Ishikawa (cell line): Measurements from ENCODE around the gene MACROD2.

Source experiments
- CEBPB ChIP-seq: IDR thresholded peaks from 2 replicates; pipeline ENCODE4 v1.6.1; 2012
- CREB1 ChIP-seq: IDR thresholded peaks from 2 replicates; pipeline ENCODE4 v1.6.1; 2012; ENCODE audit warnings: low read depth
- EGR1 ChIP-seq: IDR thresholded peaks from 2 replicates; pipeline ENCODE4 v1.6.1; 2012
- EP300 ChIP-seq: IDR thresholded peaks from 2 replicates; pipeline ENCODE4 v1.6.1; 2012; ENCODE audit warnings: borderline replicate concordance
- FOXM1 ChIP-seq: IDR thresholded peaks from 2 replicates; pipeline ENCODE4 v1.6.1; 2012; ENCODE audit warnings: low read depth, borderline replicate concordance
- NFIC ChIP-seq: IDR thresholded peaks from 2 replicates; pipeline ENCODE4 v1.6.1; 2012
- RAD21 ChIP-seq: IDR thresholded peaks from 2 replicates; pipeline ENCODE4 v1.6.1; 2012; ENCODE audit warnings: low read depth
- TAF1 ChIP-seq: IDR thresholded peaks from 2 replicates; pipeline ENCODE4 v1.6.1; 2012; ENCODE audit warnings: low read depth, mild to moderate bottlenecking
- TCF12 ChIP-seq: IDR thresholded peaks from 2 replicates; pipeline ENCODE4 v1.6.1; 2012; ENCODE audit warnings: low read depth
- TEAD4 ChIP-seq: IDR thresholded peaks from 2 replicates; pipeline ENCODE4 v1.6.1; 2012
- YY1 ChIP-seq: IDR thresholded peaks from 2 replicates; pipeline ENCODE4 v1.6.1; 2012; ENCODE audit warnings: low read depth
- ZBTB7A ChIP-seq: IDR thresholded peaks from 2 replicates; pipeline ENCODE4 v1.6.1; 2012; ENCODE audit warnings: low read depth
- TF ChIP-seq, protein P1 (sequence below): IDR thresholded peaks from 2 replicates; pipeline ENCODE4 v1.6.1; 2012
- TF ChIP-seq, protein P2 (sequence below): IDR thresholded peaks from 2 replicates; pipeline ENCODE4 v1.6.1; 2012; ENCODE audit warnings: low read depth, mild to moderate bottlenecking
- TF ChIP-seq, protein P3 (sequence below): IDR thresholded peaks from 2 replicates; pipeline ENCODE4 v1.6.1; 2012

The MACROD2 gene

GRCh38 chr20:15578113-15578512 is 1582.8 kb downstream of the MACROD2 start:
- TF ChIP-seq TAF1 (no peak), ZBTB7A (no peak), CREB1 (no peak), RAD21 (no peak), NFIC (no peak), YY1 (no peak), EGR1 (no peak), TEAD4 (no peak), FOXM1 (no peak), CEBPB (no peak), TCF12 (no peak), EP300 (no peak)
- TF ChIP-seq, protein P1, sequence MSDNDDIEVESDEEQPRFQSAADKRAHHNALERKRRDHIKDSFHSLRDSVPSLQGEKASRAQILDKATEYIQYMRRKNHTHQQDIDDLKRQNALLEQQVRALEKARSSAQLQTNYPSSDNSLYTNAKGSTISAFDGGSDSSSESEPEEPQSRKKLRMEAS = no peak
- TF ChIP-seq, protein P2, sequence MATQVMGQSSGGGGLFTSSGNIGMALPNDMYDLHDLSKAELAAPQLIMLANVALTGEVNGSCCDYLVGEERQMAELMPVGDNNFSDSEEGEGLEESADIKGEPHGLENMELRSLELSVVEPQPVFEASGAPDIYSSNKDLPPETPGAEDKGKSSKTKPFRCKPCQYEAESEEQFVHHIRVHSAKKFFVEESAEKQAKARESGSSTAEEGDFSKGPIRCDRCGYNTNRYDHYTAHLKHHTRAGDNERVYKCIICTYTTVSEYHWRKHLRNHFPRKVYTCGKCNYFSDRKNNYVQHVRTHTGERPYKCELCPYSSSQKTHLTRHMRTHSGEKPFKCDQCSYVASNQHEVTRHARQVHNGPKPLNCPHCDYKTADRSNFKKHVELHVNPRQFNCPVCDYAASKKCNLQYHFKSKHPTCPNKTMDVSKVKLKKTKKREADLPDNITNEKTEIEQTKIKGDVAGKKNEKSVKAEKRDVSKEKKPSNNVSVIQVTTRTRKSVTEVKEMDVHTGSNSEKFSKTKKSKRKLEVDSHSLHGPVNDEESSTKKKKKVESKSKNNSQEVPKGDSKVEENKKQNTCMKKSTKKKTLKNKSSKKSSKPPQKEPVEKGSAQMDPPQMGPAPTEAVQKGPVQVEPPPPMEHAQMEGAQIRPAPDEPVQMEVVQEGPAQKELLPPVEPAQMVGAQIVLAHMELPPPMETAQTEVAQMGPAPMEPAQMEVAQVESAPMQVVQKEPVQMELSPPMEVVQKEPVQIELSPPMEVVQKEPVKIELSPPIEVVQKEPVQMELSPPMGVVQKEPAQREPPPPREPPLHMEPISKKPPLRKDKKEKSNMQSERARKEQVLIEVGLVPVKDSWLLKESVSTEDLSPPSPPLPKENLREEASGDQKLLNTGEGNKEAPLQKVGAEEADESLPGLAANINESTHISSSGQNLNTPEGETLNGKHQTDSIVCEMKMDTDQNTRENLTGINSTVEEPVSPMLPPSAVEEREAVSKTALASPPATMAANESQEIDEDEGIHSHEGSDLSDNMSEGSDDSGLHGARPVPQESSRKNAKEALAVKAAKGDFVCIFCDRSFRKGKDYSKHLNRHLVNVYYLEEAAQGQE = no peak
- TF ChIP-seq, protein P3, sequence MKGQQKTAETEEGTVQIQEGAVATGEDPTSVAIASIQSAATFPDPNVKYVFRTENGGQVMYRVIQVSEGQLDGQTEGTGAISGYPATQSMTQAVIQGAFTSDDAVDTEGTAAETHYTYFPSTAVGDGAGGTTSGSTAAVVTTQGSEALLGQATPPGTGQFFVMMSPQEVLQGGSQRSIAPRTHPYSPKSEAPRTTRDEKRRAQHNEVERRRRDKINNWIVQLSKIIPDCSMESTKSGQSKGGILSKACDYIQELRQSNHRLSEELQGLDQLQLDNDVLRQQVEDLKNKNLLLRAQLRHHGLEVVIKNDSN = no peak

GRCh38 chr20:15579688-15580087 is 1584.4 kb downstream of the MACROD2 start:
- TF ChIP-seq, protein P2 = no peak
- TF ChIP-seq EP300 (no peak), NFIC (no peak), TCF12 (no peak), TEAD4 (no peak), RAD21 (no peak), YY1 (no peak), CREB1 (no peak), CEBPB (no peak), EGR1 (no peak), FOXM1 (no peak), TAF1 (no peak), ZBTB7A (no peak)
- TF ChIP-seq, protein P1 = no peak
- TF ChIP-seq, protein P3 = no peak

- TF ChIP-seq TCF12 (no peak), NFIC (no peak), TAF1 (no peak), EP300 (no peak), ZBTB7A (no peak), RAD21 (no peak), EGR1 (no peak), FOXM1 (no peak), YY1 (no peak), TEAD4 (no peak), CEBPB (no peak), CREB1 (no peak)
- TF ChIP-seq, protein P1 = no peak
- TF ChIP-seq, protein P2 = no peak
- TF ChIP-seq, protein P3 = no peak
These were observed 1586.9 kb downstream of the MACROD2 start for GRCh38 chr20:15582146-15582760.

GRCh38 chr20:15584507-15584906 is 1589.2 kb downstream of the MACROD2 start:
- TF ChIP-seq TEAD4 (no peak), ZBTB7A (no peak), CEBPB (no peak), RAD21 (no peak), YY1 (no peak), EGR1 (no peak), EP300 (no peak), NFIC (no peak), TCF12 (no peak), TAF1 (no peak), FOXM1 (no peak)
- TF ChIP-seq, protein P1 = no peak
